ENCODE data around the gene MOB1B. TPM values are rescaled to one million over a fixed set of nuclear protein-coding genes. Genes with fewer than 3 reads are reported as not detected.

MOB1B gene
- polyA plus RNA-seq, 1 experiment, result 5.6 TPM

DNA sequence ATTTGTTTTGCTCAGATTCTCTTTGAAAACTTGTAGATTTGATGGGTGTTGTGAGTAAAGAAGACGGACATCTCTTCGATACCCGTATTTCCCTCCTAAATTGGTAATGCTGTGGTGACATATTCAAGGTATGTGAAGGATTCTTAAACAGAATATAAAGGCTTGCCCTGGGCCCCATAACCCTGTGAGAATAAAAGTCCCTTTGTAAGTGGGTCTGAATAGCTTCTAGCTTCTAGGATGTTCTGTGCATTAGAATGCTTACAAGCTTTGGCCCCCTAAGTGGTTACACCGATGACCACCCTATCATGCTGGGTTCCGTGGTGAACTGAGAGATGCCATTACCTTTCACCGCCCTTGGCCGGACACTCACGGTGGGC, 574 bp upstream of the MOB1B start:
- H3K4me3 ChIP-seq (ENCODE audit: low read depth, low read length), result peak overlapping the region; percentile 59
- CTCF ChIA-PET, result interaction anchor here (0.7 to 1.5 kb wide), 5 partner anchors 28 to 92 kb away, joined by 3 read pairs; partner anchors contain the start of gene DCK

DNA sequence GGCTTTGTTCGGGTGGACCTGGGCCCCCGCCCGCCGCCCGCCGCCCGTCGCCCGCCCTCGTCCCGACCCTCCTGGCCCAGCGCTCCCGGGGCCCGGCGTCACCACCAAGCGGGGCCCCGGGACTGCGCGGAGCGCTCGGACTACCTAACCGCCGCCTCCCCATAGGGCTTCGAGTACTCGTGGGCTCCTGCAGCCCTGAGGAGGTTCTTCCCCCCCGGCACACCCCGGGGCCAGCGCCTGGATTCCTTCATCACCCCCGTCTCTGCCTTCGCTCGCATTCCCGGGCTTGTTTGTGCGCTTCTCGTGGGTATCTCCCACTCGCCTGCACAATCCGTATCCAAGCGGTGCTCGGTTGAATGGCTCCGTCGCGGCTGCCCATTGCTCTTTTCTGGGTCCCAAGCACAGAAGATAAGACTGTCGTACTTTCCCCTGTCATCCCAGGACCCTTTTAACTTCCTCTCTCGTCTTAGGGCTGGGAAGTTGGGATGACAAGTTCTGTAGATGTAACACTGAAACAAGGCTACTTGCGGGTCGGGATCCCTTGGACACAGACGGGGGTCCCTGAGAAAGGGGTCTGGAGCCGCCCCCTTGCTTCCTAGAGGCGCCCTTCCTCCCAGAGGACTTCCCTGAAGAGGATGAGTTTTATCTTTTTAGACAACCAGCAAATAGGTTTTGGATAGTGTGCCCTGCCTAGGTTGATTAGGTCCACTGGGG, 565 bp downstream of the MOB1B start:
- Histone ChIP-seq H3K27me3 (ENCODE audit: control insufficient read depth, insufficient read depth, low read length) (no peaks in the 10 kb centered on the region), H3K4me3 (ENCODE audit: low read depth, low read length) (peak overlapping the region; percentile 59), H3K36me3 (ENCODE audit: control insufficient read depth, insufficient read depth, low read length) (peaks cover 4% of the 10 kb centered on the region)
- no peak for DNase-seq (ENCODE audit: low read depth)
- ChIA-PET CTCF (interaction anchor here (0.7 to 1.5 kb wide), 3 partner anchors 27 to 84 kb away, joined by 3 read pairs; no protein-coding TSS in a partner anchor), POLR2A (no interaction called here)
- TF ChIP-seq, protein P1, sequence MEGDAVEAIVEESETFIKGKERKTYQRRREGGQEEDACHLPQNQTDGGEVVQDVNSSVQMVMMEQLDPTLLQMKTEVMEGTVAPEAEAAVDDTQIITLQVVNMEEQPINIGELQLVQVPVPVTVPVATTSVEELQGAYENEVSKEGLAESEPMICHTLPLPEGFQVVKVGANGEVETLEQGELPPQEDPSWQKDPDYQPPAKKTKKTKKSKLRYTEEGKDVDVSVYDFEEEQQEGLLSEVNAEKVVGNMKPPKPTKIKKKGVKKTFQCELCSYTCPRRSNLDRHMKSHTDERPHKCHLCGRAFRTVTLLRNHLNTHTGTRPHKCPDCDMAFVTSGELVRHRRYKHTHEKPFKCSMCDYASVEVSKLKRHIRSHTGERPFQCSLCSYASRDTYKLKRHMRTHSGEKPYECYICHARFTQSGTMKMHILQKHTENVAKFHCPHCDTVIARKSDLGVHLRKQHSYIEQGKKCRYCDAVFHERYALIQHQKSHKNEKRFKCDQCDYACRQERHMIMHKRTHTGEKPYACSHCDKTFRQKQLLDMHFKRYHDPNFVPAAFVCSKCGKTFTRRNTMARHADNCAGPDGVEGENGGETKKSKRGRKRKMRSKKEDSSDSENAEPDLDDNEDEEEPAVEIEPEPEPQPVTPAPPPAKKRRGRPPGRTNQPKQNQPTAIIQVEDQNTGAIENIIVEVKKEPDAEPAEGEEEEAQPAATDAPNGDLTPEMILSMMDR (IDR thresholded peaks at IDR 0.05; ENCODE audit: insufficient read depth, low read depth, low read length), result no peak

More for the DNA sequence above, 574 bp upstream of the MOB1B start:
- POLR2A ChIA-PET, result interaction anchor here (0.6 kb wide), 1 partner anchor 108 kb away, joined by 6 read pairs; no protein-coding TSS in a partner anchor
- peaks cover 3% of the 10 kb centered on the region for H3K36me3 ChIP-seq (ENCODE audit: control insufficient read depth, insufficient read depth, low read length)
- H3K27me3 ChIP-seq (ENCODE audit: control insufficient read depth, insufficient read depth, low read length), result no peaks in the 10 kb centered on the region
- TF ChIP-seq, protein P1 (IDR thresholded peaks at IDR 0.05; ENCODE audit: insufficient read depth, low read depth, low read length), result no peak
- DNase-seq (ENCODE audit: low read depth), result no peak

DNA sequence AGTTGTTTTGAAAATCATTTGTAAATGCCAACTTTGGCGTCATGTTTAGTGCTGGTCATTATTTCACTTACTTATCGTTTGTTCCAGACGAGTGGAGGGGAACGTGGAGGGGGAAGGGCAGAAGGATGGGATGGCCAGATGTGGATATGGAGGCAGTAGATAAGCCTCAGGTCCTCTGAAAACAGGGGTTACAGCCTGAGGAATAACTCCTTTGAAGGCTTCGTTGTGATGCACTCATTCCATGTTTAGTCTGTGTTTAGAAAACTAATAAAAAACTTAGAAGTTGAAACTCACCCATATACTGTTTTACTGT, 1.1 kb downstream of the MOB1B start:
- DNase-seq (ENCODE audit: low read depth), result no peak

DNA sequence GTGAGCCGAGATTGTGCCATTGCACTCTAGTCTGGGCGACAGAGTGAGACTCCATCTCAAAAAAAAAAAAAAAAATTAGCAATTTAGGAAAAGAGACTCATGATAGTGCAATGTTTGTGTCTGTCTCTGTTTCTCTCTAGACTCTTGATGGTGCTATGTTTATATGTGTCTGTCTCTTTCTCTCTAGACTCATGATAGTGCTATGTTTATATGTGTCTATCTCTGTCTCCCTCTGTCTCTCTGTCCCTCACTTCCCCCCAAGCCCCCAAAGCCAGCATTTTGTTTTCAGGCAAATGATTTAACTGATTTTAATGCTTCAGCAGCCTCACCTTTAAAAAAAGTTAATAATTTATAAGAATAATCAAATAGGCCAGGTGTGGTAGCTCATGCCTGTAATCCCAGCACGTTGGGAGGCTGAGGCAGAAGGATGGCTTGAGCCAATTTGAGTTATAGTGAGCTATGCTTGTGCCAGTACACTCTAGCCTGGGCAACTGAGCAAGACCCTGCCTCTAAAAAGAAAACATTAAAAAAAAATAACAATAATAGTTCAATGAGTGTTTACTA, 6.9 kb downstream of the MOB1B start:
- peaks cover 4% of the 10 kb centered on the region for H3K36me3 ChIP-seq (ENCODE audit: control insufficient read depth, insufficient read depth, low read length)
- no peak overlapping the region for H3K4me3 ChIP-seq (ENCODE audit: low read depth, low read length)
- DNase-seq (ENCODE audit: low read depth), result no peak
- ChIA-PET POLR2A (no interaction called here), CTCF (no interaction called here)
- TF ChIP-seq, protein P1 (IDR thresholded peaks at IDR 0.05; ENCODE audit: insufficient read depth, low read depth, low read length), result no peak
- no peaks in the 10 kb centered on the region for H3K27me3 ChIP-seq (ENCODE audit: control insufficient read depth, insufficient read depth, low read length)

More for the DNA sequence above, 1.1 kb downstream of the MOB1B start:
- Histone ChIP-seq H3K4me3 (ENCODE audit: low read depth, low read length) (peak overlapping the region; percentile 59), H3K36me3 (ENCODE audit: control insufficient read depth, insufficient read depth, low read length) (peaks cover 4% of the 10 kb centered on the region), H3K27me3 (ENCODE audit: control insufficient read depth, insufficient read depth, low read length) (no peaks in the 10 kb centered on the region)
- TF ChIP-seq, protein P1 (IDR thresholded peaks at IDR 0.05; ENCODE audit: insufficient read depth, low read depth, low read length), result no peak
- POLR2A ChIA-PET, result no interaction called here
- CTCF ChIA-PET, result no interaction called here

DNA sequence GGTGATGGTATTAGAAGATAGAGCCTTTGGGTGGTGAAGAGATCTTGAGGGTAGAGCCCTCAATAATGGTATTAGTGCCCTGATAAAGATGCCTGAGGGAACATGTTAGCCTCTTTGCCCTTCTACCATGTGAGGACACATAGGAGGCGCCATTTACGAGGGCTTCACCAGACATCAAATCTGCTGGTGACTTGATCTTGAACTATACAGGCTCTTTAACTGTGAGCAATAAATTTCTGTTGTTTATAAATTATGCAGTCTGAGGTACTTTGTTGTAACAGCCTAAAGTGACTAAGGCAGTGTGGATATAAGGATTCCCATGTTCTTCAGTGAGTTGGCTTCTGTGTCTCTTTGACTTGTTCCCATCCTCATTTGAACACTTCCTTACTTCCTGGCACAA, 11.8 kb downstream of the MOB1B start:
- DNase-seq (ENCODE audit: low read depth), result no peak
- CTCF ChIA-PET, result no interaction called here
- Histone ChIP-seq H3K36me3 (ENCODE audit: control insufficient read depth, insufficient read depth, low read length) (no peaks in the 10 kb centered on the region), H3K27me3 (ENCODE audit: control insufficient read depth, insufficient read depth, low read length) (no peaks in the 10 kb centered on the region), H3K4me3 (ENCODE audit: low read depth, low read length) (no peak overlapping the region)
- TF ChIP-seq, protein P1 (IDR thresholded peaks at IDR 0.05; ENCODE audit: insufficient read depth, low read depth, low read length), result no peak
- POLR2A ChIA-PET, result no interaction called here

Measured in BJ (cell line).